RWPE1 (cell line): ENCODE data around the gene KLRC3.

Source experiments
- CTCF ChIA-PET: fragments of 350-600 bp; sonication (Branson Sonifier 250); formaldehyde crosslinking; extraction: SDS; loops from one replicate; lab custom pipeline; 2021; lab: Yijun Ruan, JAX
- POLR2A ChIA-PET: fragments of 400-600 bp; formaldehyde crosslinking; extraction: SDS; loops from one replicate; lab custom pipeline; 2020; ENCODE audit warnings: antibody characterized with exemption; ENCODE audit not compliant: low non-redundant PET; lab: Yijun Ruan, JAX
- DNase-seq: peaks from one replicate; pipeline ENCODE4 v3.0.0; 2012; ENCODE audit warnings: low spot score
- H3K27ac ChIP-seq: fragments of 450-650 bp; 2 replicates; pipeline ENCODE4 v1.5.1; 2017
- CTCF ChIP-seq: fragments of 450-650 bp; conservative IDR thresholded peaks from 2 replicates; pipeline ENCODE4 v1.5.1; 2017; ENCODE audit warnings: low read depth, mild to moderate bottlenecking

The KLRC3 gene

GRCh38 chr12:10362325-10362724, 58.1 kb downstream of the KLRC3 start:
- ChIA-PET CTCF (no interaction called here), POLR2A (interaction anchor here (0.7 kb wide), 1 partner anchor 30 kb away, joined by 5 read pairs; no protein-coding TSS in a partner anchor)
- TF ChIP-seq CTCF = no peak
- H3K27ac ChIP-seq = no peak overlapping the region
- no peak for DNase-seq
